ENCODE measurements around the gene SLC39A11.

The SLC39A11 gene

GRCh38 chr17:72846399-72846798 is 246.1 kb downstream of the SLC39A11 start:
- peaks cover 12% of the 10 kb centered on the region for H3K4me1 Mint-ChIP-seq
- H3K27ac Mint-ChIP-seq = no peak overlapping the region
- H3K4me3 Mint-ChIP-seq = no peak overlapping the region
- no peaks in the 10 kb centered on the region for H3K36me3 Mint-ChIP-seq (ENCODE audit: low read depth)
- no peaks in the 10 kb centered on the region for H3K9me3 Mint-ChIP-seq
- no peak for DNase-seq
- no peak for TF ChIP-seq CTCF (IDR thresholded peaks at IDR 0.05)
- H3K27me3 Mint-ChIP-seq (ENCODE audit: low read depth, poor library complexity) = peaks cover 11% of the 10 kb centered on the region

GRCh38 chr17:72843591-72843990 is 248.9 kb downstream of the SLC39A11 start:
- no peak for TF ChIP-seq CTCF (IDR thresholded peaks at IDR 0.05)
- H3K27me3 Mint-ChIP-seq (ENCODE audit: low read depth, poor library complexity) = peaks cover 4% of the 10 kb centered on the region
- DNase-seq = no peak
- H3K27ac Mint-ChIP-seq = no peak overlapping the region
- peaks cover 13% of the 10 kb centered on the region for H3K36me3 Mint-ChIP-seq (ENCODE audit: low read depth)
- peaks cover 5% of the 10 kb centered on the region for H3K4me1 Mint-ChIP-seq
- peaks cover 17% of the 10 kb centered on the region for H3K9me3 Mint-ChIP-seq
- no peak overlapping the region for H3K4me3 Mint-ChIP-seq

GRCh38 chr17:72840019-72840418 is 252.5 kb downstream of the SLC39A11 start:
- Mint-ChIP-seq H3K27me3 (ENCODE audit: low read depth, poor library complexity) (no peaks in the 10 kb centered on the region), H3K4me1 (peaks cover 16% of the 10 kb centered on the region), H3K27ac (no peak overlapping the region), H3K4me3 (no peak overlapping the region), H3K36me3 (ENCODE audit: low read depth) (peaks cover 17% of the 10 kb centered on the region), H3K9me3 (peaks cover 20% of the 10 kb centered on the region)
- no peak for DNase-seq
- TF ChIP-seq CTCF (IDR thresholded peaks at IDR 0.05) = no peak

GRCh38 chr17:72839131-72839725 is 253.3 kb downstream of the SLC39A11 start:
- H3K36me3 Mint-ChIP-seq (ENCODE audit: low read depth) = peaks cover 17% of the 10 kb centered on the region
- no peak overlapping the region for H3K4me3 Mint-ChIP-seq
- no peak for DNase-seq
- H3K9me3 Mint-ChIP-seq = peaks cover 20% of the 10 kb centered on the region
- TF ChIP-seq CTCF (IDR thresholded peaks at IDR 0.05) = no peak
- H3K4me1 Mint-ChIP-seq = peaks cover 16% of the 10 kb centered on the region
- H3K27ac Mint-ChIP-seq = no peak overlapping the region
- H3K27me3 Mint-ChIP-seq (ENCODE audit: low read depth, poor library complexity) = no peaks in the 10 kb centered on the region

- Mint-ChIP-seq H3K36me3 (ENCODE audit: low read depth) (peaks cover 17% of the 10 kb centered on the region), H3K4me3 (no peak overlapping the region), H3K27me3 (ENCODE audit: low read depth, poor library complexity) (no peaks in the 10 kb centered on the region), H3K4me1 (peaks cover 16% of the 10 kb centered on the region), H3K27ac (no peak overlapping the region), H3K9me3 (peaks cover 20% of the 10 kb centered on the region)
- no peak for DNase-seq
- no peak for TF ChIP-seq CTCF (IDR thresholded peaks at IDR 0.05)
Observed at GRCh38 chr17:72838581-72838980, 253.9 kb downstream of the SLC39A11 start.

GRCh38 chr17:72838068-72838467 is 254.4 kb downstream of the SLC39A11 start:
- Mint-ChIP-seq H3K4me3 (no peak overlapping the region), H3K27ac (no peak overlapping the region), H3K36me3 (ENCODE audit: low read depth) (peaks cover 17% of the 10 kb centered on the region), H3K4me1 (peaks cover 16% of the 10 kb centered on the region), H3K27me3 (ENCODE audit: low read depth, poor library complexity) (no peaks in the 10 kb centered on the region), H3K9me3 (peaks cover 20% of the 10 kb centered on the region)
- no peak for DNase-seq
- no peak for TF ChIP-seq CTCF (IDR thresholded peaks at IDR 0.05)
